NCI-H2029 treated with DMSO at 0.1 percent for 48 hours (cell line): Measurements from ENCODE around the gene PFKP.
A peak's percentile ranks its signal among the peaks of the same experiment; 100 is the strongest.
"Not testable (repeated sequence)": the region's sequence is repeated elsewhere in the genome, so short reads cannot be mapped to it uniquely, and the experiment has no call there.

ENCODE experiments used
- DNase-seq: peaks from one replicate; lab custom pipeline; 2025; lab: John Stamatoyannopoulos, UW

Gene PFKP

GRCh38 chr10:3047596-3047995 is 19.8 kb upstream of the PFKP start:
- no peak for DNase-seq

- DNase-seq = no peak
These were observed 19.0 kb upstream of the PFKP start for GRCh38 chr10:3048119-3049019.

GRCh38 chr10:3051692-3052091 is 15.7 kb upstream of the PFKP start:
- no peak for DNase-seq

GRCh38 chr10:3053155-3053554 is 14.2 kb upstream of the PFKP start:
- DNase-seq = no peak

- no peak for DNase-seq
These were observed 13.0 kb upstream of the PFKP start for GRCh38 chr10:3054183-3054850.

GRCh38 chr10:3054851-3055199 is 12.5 kb upstream of the PFKP start:
- no peak for DNase-seq

GRCh38 chr10:3056280-3057037 is 10.9 kb upstream of the PFKP start:
- DNase-seq = no peak

- no peak for DNase-seq
These were observed 9.4 kb upstream of the PFKP start for GRCh38 chr10:3057946-3058345.

- DNase-seq = no peak
These were observed 7.4 kb upstream of the PFKP start for GRCh38 chr10:3059974-3060373.

- no peak for DNase-seq
These were observed 6.9 kb upstream of the PFKP start for GRCh38 chr10:3060481-3060889.

- DNase-seq = not testable (repeated sequence)
These were observed 5.9 kb upstream of the PFKP start for GRCh38 chr10:3061323-3061898.

GRCh38 chr10:3062502-3063186 is 4.7 kb upstream of the PFKP start:
- DNase-seq = no peak

GRCh38 chr10:3064423-3064822 is 2.9 kb upstream of the PFKP start:
- DNase-seq = no peak

GRCh38 chr10:3065622-3066021 is 1.7 kb upstream of the PFKP start:
- peak; percentile 16 for DNase-seq

- no peak for DNase-seq
These were observed 831 bp upstream of the PFKP start for GRCh38 chr10:3066317-3067117.

- DNase-seq = no peak
These were observed 471 bp downstream of the PFKP start for GRCh38 chr10:3067859-3068179.

- peak; percentile 15 for DNase-seq
These were observed 1.0 kb downstream of the PFKP start for GRCh38 chr10:3068201-3068967.

GRCh38 chr10:3068968-3069737 is 1.8 kb downstream of the PFKP start:
- no peak for DNase-seq

GRCh38 chr10:3069876-3070275 is 2.5 kb downstream of the PFKP start:
- DNase-seq = no peak
